GM19238 (cell line): ENCODE data around the gene METTL27.
"Not testable (repeated sequence)": the region's sequence is repeated elsewhere in the genome, so short reads cannot be mapped to it uniquely, and the experiment has no call there.

ENCODE experiments used
- DNase-seq: peaks from one replicate; pipeline ENCODE4 v3.0.0; 2011; ENCODE audit warnings: low spot score; ENCODE audit not compliant: insufficient read length

The METTL27 gene

DNA sequence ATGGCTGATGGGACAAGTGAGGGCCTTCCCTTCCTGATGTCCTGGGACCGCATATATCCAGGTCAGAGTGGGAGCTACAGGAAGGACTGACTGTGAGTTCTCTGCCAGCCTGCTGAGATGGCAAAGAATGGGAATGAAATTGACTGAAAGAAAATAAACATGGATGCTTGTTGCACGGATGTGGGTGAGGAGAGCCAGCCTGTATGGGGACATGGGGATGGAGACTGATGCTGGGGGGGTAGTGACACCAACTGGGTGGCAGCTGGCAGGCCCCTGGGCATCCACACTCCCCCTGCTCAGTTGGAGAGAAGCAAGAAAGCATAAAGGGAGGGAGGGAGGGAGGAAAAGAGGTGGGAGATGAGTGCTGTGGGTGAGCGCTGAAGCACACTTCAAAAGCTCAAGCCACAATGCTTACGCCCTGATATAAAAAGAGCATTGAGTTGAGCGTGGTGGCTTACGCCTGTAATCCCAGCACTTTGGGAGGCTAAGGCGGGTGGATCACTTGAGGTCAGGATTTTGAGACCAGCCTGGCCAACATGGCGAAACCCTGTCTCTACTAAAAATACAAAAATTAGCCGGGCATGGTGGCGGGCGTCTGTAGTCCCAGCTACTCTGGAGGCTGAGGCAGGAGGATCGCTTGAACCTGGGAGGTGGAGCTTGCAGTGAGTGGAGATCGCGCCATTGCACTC is 20.6 kb downstream of the METTL27 start:
- DNase-seq = not testable (repeated sequence)

DNA sequence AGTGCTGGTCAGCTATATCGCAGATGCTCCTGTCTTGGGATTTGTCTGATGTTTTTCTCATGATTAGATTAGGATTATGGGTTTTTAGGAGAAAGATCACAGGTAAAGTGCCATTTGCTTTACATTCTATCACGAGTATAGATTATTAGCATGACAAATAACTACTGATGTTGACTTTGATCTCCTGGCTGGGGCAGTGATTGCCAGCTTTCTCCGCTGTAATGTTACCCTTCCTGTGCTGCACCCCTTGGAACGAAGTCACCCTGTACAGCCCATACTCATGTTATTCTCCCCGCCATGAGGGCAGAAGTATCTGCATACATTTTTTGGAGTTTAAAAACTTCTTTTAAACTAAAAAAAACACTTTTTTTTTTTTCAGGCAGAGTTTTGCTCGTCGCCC is 22.3 kb downstream of the METTL27 start:
- DNase-seq = no peak

GRCh38 chr7:73817121-73817520 is 25.2 kb downstream of the METTL27 start:
- no peak for DNase-seq

DNA sequence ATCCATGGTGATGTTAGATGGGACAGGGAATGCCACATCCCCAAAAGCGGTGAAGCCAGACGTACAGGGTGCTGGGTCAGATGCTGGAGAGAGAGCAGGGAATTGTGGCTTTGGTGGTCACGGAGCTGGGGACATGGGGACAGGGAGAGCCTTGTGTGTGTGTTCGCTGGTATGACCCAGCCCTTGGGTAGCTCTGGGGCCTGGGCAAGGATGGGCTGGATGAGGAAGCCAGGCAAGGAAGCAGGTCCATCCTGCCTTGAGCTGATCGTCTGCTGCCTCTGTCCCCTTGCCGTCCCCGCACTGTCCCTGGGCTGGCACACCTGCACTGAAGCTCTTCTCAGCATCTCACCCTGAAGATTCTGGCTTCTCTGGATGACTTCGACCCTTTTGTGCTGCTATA is 26.9 kb downstream of the METTL27 start:
- no peak for DNase-seq

- DNase-seq = no peak
These were observed 29.3 kb downstream of the METTL27 start for GRCh38 chr7:73812996-73813395.

- DNase-seq = peak; percentile 49
These were observed 30.6 kb downstream of the METTL27 start for GRCh38 chr7:73811760-73812168.

DNA sequence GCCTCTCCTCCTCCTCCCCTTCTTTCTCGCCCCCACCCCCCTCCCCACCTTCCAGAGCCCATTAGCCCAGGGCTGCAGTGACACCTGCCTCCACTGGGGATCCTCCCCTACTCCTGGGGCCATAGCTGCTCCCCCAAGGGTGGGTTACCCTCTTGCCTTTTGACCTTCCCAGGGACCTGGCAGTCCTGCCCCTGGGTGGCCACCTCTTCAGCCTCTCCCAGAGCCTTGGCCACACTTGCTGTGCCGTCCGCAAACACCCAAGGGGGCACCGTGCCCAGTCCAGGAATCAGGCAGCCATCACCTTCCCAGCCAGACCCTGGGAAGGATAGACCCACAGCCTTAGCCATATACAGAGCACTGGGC is 31.3 kb downstream of the METTL27 start:
- DNase-seq = no peak

DNA sequence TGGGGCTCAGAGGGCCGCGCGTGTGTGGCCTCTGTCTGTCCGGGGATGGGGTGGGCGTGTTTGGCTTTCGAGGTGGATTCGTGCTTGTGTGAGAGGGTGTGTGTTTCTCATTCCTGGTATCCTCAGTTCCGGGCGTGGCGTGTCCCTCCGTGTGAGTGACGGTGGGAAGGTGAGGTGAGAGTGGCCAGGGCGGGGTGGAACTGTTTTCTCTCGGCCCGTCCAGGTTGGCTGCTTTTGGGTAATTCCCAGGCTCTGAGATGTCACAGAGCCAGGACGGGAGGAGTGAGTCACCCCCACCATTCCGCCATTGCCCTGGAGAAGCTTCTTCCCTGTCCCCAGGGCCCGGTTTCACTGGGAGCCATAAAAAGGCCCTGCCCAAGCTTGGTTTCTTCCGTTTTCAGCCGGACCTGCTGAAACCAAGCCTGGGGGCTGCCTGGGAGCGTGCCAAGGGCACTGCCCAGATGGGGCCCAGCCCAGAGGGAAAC is 32.8 kb downstream of the METTL27 start:
- DNase-seq = no peak

DNA sequence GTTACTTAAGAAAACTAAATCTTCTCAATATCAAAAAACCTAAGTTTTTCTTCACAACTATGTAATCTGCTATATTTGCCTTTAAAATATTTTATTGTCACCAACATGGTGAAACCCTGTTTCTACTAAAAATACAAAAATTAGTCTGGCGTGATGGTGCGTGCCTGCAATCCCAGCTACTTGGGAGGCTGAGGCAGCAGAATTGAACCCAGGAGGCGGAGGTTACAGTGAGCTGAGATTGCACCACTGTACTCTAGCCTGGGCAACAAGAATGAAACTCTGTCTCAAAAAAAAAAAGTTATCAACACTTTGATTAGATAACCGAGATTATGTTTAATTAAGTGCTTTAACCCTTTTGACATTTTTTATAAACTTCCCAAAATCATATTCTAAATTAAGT is 39.9 kb downstream of the METTL27 start:
- DNase-seq = no peak

- no peak for DNase-seq
These were observed 40.7 kb downstream of the METTL27 start for GRCh38 chr7:73801577-73801976.

GRCh38 chr7:73799282-73800141 is 42.8 kb downstream of the METTL27 start:
- no peak for DNase-seq

DNA sequence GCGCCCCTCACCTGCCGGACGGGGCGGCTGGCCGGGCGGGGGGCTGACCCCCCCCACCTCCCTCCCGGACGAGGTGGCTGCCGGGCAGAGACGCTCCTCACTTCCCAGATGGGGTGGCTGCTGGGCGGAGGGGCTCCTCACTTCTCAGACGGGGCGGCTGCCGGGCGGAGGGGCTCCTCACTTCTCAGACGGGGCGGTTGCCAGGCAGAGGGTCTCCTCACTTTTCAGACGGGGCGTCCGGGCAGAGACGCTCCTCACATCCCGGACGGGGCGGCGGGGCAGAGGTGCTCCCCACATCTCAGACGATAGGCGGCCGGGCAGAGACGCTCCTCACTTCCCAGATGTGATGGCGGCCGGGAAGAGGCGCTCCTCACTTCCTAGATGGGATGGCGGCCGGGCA is 45.1 kb downstream of the METTL27 start:
- not testable (repeated sequence) for DNase-seq

GRCh38 chr7:73796656-73797055 is 45.7 kb downstream of the METTL27 start:
- DNase-seq = not testable (repeated sequence)

DNA sequence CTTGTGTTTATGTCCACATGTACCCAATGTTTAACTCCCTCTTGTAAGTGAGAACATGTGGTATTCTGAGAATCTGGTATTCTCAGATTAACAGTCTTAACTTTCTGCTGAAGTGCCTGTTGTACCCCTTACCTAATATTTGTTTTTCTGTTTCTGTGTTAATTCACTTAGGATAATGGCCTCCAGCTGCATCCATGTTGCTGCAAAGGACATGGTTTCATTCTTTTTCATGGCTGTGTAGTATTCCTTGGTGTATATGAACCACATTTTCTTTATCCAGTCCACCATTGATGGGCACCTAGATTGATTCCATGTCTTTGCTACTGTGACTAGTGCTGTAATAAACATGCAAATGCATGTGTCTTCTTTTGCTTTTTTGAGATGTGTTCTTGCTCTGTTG is 47.1 kb downstream of the METTL27 start:
- not testable (repeated sequence) for DNase-seq

GRCh38 chr7:73791170-73791690 is 51.1 kb downstream of the METTL27 start:
- DNase-seq = not testable (repeated sequence)

- DNase-seq = no peak
These were observed 53.3 kb downstream of the METTL27 start for GRCh38 chr7:73789051-73789450.

- not testable (repeated sequence) for DNase-seq
These were observed 54.6 kb downstream of the METTL27 start for GRCh38 chr7:73787786-73788048.

- DNase-seq = no peak
These were observed 55.7 kb downstream of the METTL27 start for GRCh38 chr7:73786588-73786987.
